Liver (tissue), 3 donors: ENCODE results near the gene ARIH1.

Experiments used
- EGR1 ChIP-seq, 2 donors: IDR thresholded peaks; 2 replicates each; pipeline ENCODE4 v1.6.1; 2016 to 2018; ENCODE audit warnings: antibody characterized with exemption in 2 of 2, low read depth in 2 of 2
- FOXA1 ChIP-seq: IDR thresholded peaks from 2 replicates; pipeline ENCODE4 v1.6.1; 2016; ENCODE audit warnings: antibody characterized with exemption
- HNF4G ChIP-seq: IDR thresholded peaks from 2 replicates; pipeline ENCODE4 v1.6.1; 2016; ENCODE audit warnings: antibody characterized with exemption
- NR2F2 ChIP-seq: IDR thresholded peaks from 2 replicates; pipeline ENCODE4 v1.6.1; 2016; ENCODE audit warnings: antibody characterized with exemption
- RAD21 ChIP-seq, 2 donors: IDR thresholded peaks; 2 replicates each; pipeline ENCODE4 v1.6.1; 2016; ENCODE audit warnings: antibody characterized with exemption in 2 of 2, mild to moderate bottlenecking in 2 of 2
- RXRA ChIP-seq, 2 donors: IDR thresholded peaks; 2 replicates each; pipeline ENCODE4 v1.6.1; 2017 to 2018; ENCODE audit warnings: antibody characterized with exemption in 2 of 2, mild to moderate bottlenecking in 1 of 2
- SP1 ChIP-seq: IDR thresholded peaks from 2 replicates; pipeline ENCODE4 v1.6.1; 2018; ENCODE audit warnings: antibody characterized with exemption, mild to moderate bottlenecking
- TAF1 ChIP-seq: conservative IDR thresholded peaks from 2 replicates; pipeline ENCODE4 v1.6.1; 2016; ENCODE audit warnings: antibody characterized with exemption, mild to moderate bottlenecking
- TF ChIP-seq, protein P1 (sequence below): fragments of 150-350 bp; IDR thresholded peaks from 2 replicates; pipeline ENCODE4 v1.5.1; 2017; ENCODE audit warnings: improper control_type of control experiment, low read depth, low read length; ENCODE audit not compliant: missing input control
- TF ChIP-seq, protein P2 (sequence below): IDR thresholded peaks from 2 replicates; pipeline ENCODE4 v1.6.1; 2016; ENCODE audit warnings: antibody characterized with exemption, mild to moderate bottlenecking
- donor health status: healthy.
- donor health status: healthy.

DNA sequence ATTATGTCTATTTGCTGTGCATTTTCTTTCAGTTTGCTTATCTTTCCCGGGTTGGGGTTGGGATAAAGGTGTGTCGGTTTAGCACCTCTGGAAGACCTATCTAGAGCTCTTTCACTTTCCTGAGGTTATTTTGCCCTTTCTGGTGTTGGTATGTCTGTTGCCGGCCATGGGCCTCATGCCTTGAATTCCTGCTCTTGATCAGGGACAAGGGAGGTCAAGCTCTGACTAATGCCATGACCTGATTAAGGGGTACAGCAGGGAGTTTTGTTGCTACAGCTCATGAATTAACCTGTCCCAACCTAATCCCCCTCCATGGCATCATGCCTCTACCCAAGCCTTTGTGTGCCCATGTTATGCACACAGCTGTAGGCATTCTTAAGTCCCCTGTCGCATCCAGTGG, 109.9 kb downstream of the ARIH1 start:
- TF ChIP-seq HNF4G = no peak
- TF ChIP-seq, protein P1, sequence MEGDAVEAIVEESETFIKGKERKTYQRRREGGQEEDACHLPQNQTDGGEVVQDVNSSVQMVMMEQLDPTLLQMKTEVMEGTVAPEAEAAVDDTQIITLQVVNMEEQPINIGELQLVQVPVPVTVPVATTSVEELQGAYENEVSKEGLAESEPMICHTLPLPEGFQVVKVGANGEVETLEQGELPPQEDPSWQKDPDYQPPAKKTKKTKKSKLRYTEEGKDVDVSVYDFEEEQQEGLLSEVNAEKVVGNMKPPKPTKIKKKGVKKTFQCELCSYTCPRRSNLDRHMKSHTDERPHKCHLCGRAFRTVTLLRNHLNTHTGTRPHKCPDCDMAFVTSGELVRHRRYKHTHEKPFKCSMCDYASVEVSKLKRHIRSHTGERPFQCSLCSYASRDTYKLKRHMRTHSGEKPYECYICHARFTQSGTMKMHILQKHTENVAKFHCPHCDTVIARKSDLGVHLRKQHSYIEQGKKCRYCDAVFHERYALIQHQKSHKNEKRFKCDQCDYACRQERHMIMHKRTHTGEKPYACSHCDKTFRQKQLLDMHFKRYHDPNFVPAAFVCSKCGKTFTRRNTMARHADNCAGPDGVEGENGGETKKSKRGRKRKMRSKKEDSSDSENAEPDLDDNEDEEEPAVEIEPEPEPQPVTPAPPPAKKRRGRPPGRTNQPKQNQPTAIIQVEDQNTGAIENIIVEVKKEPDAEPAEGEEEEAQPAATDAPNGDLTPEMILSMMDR = no peak
- TF ChIP-seq FOXA1 = no peak
- TF ChIP-seq RAD21 (IDR thresholded peaks at IDR 0.05) = no peak
- no peak for TF ChIP-seq TAF1
- no peak for TF ChIP-seq RXRA (IDR thresholded peaks at IDR 0.05)
- TF ChIP-seq SP1 = no peak
- TF ChIP-seq, protein P2, sequence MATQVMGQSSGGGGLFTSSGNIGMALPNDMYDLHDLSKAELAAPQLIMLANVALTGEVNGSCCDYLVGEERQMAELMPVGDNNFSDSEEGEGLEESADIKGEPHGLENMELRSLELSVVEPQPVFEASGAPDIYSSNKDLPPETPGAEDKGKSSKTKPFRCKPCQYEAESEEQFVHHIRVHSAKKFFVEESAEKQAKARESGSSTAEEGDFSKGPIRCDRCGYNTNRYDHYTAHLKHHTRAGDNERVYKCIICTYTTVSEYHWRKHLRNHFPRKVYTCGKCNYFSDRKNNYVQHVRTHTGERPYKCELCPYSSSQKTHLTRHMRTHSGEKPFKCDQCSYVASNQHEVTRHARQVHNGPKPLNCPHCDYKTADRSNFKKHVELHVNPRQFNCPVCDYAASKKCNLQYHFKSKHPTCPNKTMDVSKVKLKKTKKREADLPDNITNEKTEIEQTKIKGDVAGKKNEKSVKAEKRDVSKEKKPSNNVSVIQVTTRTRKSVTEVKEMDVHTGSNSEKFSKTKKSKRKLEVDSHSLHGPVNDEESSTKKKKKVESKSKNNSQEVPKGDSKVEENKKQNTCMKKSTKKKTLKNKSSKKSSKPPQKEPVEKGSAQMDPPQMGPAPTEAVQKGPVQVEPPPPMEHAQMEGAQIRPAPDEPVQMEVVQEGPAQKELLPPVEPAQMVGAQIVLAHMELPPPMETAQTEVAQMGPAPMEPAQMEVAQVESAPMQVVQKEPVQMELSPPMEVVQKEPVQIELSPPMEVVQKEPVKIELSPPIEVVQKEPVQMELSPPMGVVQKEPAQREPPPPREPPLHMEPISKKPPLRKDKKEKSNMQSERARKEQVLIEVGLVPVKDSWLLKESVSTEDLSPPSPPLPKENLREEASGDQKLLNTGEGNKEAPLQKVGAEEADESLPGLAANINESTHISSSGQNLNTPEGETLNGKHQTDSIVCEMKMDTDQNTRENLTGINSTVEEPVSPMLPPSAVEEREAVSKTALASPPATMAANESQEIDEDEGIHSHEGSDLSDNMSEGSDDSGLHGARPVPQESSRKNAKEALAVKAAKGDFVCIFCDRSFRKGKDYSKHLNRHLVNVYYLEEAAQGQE = no peak
- TF ChIP-seq EGR1 (IDR thresholded peaks at IDR 0.05; ENCODE audit: low read depth in 2 of 2) = no peak
- no peak for TF ChIP-seq NR2F2
